WTC11 (cell line): ENCODE data around the gene HSPA6.

Experiments used
- TF ChIP-seq, protein P1 (sequence below): sonication (generic); formaldehyde crosslinking; IDR thresholded peaks from 2 replicates; pipeline ENCODE4 v1.8.0; 2022; ENCODE audit warnings: mild to moderate bottlenecking, missing genetic modification reagents
- TF ChIP-seq, protein P2 (sequence below): fragments of 200-600 bp; IDR thresholded peaks from 2 replicates; pipeline ENCODE4 v1.8.0; 2022; ENCODE audit warnings: antibody characterized with exemption

DNA sequence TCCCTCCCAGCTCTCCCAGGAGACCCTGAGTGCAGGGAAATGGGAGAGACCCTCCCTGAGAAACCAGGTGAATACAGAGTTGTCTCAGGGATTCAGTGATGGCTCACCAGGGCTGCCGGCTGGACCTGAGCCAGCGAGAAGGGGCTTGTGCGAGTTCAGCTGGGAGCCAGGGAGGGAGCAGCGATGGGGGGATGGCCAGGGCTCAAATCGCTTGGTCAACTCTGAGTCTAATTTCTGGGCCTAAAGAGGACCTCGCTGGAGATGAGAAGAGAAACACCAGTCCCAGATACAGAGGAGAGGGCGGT is 12.6 kb upstream of the HSPA6 start:
- TF ChIP-seq, protein P1, sequence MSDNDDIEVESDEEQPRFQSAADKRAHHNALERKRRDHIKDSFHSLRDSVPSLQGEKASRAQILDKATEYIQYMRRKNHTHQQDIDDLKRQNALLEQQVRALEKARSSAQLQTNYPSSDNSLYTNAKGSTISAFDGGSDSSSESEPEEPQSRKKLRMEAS (CRISPR knock-in tag), result no peak
- TF ChIP-seq, protein P2, sequence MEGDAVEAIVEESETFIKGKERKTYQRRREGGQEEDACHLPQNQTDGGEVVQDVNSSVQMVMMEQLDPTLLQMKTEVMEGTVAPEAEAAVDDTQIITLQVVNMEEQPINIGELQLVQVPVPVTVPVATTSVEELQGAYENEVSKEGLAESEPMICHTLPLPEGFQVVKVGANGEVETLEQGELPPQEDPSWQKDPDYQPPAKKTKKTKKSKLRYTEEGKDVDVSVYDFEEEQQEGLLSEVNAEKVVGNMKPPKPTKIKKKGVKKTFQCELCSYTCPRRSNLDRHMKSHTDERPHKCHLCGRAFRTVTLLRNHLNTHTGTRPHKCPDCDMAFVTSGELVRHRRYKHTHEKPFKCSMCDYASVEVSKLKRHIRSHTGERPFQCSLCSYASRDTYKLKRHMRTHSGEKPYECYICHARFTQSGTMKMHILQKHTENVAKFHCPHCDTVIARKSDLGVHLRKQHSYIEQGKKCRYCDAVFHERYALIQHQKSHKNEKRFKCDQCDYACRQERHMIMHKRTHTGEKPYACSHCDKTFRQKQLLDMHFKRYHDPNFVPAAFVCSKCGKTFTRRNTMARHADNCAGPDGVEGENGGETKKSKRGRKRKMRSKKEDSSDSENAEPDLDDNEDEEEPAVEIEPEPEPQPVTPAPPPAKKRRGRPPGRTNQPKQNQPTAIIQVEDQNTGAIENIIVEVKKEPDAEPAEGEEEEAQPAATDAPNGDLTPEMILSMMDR, result no peak
